GM21526 (cell line): ENCODE results near the gene SLC66A2.

ENCODE experiments used
- ATAC-seq: cut with Tn5 transposase; IDR thresholded peaks from one replicate; pipeline ENCODE4 v1.9.1; 2021; ENCODE audit warnings: moderate library complexity; ENCODE audit not compliant: unreplicated experiment, low FRiP score

Gene SLC66A2

DNA sequence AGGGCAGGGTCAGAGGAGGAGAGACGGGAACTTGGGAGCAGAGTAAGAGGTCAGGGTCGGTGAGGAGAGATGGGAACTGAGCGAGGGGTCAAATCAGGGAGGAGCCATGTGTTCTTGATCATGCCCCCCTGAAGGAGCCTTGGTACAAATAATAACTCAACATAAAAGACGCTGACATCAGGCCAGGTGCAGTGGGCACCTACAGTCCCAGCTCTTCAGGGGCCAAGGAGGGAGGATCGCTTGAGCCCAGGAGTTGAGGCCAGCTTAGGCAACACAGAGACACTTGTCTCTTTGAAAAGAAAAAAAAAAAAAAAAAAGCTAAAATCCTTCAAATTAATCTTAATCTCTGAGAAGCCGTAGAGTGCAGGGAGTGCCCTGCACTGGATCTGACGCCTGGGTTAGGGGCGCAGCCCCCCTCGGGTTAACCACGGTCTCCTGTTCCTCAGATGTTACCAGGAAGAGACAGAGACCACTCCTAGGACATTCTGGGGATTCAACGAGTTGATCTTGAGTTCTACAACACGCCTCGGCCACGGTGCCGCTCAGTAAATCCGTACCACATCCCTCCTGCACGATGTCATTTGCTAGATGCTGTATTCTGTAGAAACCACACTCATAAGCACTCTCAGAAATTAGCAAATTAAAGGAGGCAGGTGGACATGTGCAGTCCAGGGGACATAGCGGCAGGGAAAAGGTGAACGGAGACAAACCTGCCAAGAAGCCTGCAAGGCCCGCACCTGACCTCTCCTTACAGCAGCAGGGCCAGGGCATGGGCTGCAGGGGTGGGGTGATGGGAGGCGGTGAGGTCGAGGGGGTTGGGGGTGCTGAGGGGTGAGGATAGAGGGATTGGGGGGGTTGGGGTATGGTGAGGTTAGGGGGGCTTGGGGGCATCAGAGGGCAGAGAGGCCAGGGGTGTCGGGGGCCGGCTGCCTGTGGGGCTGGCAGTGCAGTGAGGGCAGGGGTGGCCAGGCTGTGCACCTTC, 29.2 kb downstream of the SLC66A2 start:
- no peak for ATAC-seq

DNA sequence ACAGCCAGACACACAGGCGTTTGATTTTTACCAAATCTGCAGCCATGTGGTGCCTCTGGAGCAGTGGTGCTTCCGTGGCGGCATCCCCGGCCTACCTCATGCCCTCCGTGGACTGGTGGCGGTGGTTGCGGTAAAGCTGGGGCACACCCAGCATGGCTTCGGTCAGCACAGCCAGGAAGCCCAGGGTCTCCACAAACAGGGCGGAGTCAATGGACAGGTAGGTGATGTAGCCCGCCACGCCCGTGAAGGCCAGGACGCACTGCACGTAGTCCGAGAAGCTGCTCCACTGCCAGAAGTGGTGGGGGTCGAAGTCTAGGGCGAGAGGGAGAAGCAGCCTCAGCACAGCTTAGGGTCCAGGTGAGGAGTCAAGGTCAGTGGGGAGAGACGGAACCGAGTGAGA, 32.4 kb downstream of the SLC66A2 start:
- ATAC-seq = no peak

DNA sequence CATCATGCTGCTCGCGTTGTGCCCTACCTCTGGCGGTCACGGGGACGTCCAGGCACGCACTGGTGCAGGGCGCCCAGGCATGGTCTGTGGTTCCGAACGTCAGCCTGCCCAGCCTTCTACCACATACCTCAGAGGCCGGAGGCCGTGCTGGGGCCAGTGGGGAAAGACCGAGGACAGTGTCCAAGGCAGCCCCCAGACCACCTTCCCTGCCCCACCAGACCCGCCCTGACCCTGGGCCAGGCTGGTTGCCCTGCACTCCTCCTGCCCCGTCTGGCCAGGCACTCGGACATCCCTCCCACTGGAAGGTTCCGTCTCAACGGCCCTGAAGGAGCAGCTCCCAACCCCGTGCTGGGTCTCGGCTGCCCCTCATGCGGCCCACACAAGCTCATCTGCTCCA, 32.8 kb downstream of the SLC66A2 start:
- ATAC-seq = no peak

DNA sequence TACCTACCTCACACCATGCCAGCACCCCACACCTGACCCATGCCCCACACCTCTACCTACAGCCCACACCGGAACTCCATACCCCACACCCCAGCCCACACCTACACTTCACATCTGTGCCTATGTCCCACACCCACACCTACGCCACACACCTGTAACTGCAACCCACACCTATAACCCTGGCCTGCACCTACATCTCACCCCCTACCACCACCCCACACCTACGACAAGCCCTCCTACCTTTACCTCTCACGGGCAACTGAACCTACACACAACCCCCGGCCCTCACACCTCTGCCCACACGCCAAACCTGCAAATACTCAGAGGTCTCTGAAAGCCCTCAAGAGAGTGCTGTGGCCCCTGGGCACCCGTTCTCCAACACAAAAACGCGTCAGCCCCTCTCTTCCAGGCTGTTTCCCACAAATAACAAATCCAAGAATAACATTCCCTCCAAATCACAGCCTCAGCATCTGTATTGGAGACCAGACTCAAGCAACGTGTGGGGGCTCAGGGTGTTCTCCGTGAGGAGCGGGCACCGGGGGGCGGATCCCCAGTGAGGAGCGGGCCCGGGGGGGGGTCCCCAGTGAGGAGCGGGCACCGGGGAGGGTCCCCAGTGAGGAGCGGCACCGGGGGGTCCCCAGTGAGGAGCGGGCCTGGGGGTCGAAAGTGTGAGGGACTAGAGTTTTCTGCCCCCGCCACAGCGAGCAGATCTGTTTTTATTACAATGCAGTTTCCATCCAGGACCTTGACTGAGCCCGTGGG, 33.4 kb downstream of the SLC66A2 start:
- ATAC-seq = no peak

DNA sequence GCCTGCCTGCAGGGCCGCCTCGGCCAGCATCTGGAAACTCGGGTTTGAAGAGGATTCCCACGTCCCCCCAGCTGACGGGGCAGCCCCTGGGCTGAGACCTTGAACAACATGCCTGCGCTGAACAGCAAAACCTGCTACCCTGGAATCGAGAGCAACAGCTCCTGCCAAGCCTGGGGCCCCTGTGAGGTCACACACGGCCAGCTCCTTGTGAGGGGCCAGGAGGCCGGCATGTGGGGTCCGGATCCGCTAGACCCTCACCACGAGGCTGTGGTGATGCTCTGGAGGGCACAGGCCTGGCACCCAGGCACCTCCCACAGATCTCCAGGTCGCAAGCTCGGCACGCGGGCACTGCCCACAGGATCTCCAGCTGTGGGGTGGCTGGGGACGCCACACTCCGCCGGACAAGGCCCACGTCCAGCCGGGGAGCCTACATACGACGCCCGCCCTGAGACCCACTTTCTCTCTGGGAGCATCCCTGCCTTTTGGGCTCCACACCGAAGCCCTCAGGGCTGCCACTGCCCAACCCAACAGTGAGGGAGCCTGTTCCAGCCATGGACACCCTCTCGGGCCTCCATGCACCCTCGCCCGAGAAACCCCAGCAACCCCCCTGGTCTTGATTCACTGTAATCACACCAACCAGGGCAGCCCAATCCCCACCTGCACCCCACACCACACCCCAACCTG, 34.1 kb downstream of the SLC66A2 start:
- ATAC-seq = no peak

DNA sequence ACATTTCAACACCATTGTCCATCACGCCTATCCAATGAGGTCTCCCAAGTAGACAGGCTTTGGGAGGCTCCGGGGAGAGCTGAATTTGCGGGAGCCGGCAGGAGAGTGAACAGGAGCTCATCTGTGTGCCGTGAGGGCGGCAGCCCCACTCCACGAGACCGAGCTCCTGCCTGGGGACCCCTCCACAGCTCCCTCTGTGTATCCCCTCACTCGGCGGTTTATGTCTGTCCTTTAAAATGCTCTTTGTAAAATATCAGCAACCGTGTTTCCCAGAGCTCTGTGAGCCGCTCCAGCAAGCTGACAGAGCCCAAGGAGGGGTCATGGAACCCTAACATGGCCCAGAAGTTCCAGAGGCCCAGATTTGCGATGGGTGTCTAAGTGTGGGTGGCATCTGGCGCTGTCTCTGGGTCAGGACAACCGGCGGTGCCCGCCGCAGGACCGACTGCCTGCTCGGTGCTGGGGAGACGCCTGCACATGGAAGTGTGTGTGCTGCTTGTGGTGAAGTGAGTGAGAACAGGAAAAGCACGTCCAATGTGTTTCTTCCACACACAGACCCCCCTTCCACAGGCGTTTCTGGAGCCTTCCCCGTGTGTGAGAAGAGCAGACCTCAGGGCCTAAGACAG, 34.8 kb downstream of the SLC66A2 start:
- no peak for ATAC-seq

DNA sequence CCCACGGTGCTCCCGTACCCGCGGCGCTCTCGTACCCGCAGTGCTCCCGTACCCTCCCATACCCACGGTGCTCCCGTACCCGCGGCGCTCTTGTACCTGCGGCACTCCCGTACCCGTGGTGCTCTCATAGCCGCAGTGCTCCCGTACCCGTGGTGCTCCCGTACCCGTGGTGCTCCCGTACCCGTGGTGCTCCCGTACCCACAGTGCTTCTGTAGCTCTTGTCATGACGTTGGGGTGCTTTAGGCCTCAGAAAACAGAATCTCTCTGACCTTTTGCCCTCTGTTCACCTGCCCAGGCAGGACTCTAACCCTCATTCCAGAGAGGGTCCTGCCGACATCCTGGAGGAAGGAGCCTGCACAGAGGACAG, 35.3 kb downstream of the SLC66A2 start:
- ATAC-seq = no peak

DNA sequence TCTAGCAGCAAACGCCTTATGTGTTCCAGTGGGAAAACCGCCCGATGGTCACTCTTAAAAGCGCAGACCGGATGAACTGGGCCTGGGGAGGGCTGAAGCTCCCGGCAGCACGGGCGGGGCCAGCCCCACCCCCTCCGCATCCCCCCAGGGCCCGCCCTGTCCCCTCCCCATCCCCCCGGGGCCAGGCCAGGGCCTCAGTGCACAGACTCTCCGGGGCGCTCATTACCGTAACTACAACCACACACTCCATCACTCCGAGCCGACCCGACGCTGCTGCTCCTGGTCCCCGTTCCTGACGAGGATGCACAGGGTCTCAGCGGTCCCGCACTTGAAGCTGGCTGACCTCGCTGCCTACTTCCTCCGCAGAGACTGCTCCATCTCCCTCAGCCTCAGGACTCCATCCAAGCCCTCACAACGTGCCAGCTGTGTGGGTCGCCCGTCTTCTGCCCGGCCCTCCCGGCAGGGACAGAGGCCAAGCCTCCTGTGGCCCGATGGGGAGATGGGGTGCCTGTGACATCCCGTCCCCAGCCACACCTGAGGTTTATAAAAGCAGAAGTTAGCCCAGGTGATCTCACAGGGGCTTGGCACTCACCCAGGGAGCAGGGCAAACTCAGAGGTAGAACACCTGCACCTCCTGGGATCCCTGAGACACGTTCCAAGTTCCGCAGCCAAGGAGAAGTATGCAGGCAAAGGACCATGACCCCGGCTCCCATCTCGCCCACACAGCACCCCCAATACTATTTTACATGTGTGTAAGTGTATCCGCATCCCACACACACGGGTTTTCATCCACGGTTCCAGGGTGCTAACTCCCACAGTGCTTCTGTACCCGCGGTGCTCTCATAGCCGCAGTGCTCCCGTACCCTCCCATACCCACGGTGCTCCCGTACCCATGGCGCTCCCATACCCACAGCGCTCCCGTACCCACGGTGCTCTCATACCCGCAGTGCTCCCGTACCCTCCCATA, 36.0 kb downstream of the SLC66A2 start:
- no peak for ATAC-seq

DNA sequence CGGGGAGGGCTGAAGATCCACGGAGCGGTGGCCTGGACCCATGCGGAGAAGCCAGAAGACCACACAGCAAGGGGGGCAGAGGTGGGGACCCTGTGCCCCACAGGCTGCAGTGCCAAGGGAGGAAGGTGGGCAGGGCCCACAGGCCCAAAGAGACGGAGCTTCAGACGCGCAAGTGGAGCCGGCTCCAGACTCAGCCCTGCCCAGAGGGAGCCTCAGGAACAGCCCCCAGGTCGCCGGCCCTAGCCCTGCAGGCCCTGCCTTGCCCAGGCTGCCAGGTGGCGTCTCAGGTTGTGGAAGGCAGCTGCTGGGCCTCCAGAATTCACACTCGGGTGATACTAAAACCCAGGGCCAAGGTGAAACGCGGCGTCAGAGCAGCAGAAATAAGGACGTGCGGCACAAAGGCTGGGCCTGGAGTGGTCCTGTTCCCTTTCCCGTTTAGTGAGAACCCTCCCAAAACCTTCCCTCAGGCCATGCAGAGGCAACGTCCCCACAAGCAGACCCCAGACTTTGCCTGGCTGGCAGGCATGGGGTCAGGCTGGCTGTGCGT, 36.8 kb downstream of the SLC66A2 start:
- no peak for ATAC-seq

DNA sequence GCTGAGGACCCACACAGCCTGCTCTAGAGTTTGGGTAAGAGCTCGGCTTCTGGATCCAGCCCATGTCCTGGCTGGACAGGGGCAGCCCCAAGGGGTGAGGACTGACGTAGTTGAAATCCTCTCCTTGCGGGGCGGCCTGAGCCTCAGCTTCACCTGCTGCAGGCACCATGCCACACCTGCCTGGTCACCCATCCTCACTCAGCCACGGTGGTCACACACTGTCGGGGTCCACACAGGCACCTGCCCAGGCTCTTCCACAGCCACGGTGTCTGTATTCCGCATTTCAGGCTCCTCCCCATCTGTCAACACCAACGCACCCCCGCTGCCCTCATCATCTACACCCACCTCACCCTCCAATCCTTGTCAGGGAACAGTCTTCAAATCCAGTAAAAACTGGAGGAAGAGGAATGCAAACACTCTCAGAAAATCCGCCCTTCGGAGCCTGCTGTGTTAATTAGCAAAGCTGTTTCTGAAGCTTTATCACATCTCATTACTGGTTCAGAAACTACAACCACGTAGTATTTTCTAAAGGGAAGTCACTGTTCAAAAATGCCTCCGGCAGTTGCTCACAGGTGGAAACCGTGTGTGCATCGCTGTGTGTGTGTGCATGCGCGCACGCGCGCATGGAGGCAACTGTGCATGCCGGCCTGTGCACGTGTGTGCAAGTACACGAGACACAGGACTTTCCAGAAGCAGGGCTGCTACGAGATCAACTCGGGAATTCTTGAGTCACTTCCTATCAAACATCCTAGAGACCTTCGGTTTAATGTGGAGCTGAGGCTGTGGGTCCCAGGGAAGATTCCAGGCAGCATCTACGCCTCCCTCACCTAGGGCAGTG, 38.2 kb downstream of the SLC66A2 start:
- no peak for ATAC-seq

DNA sequence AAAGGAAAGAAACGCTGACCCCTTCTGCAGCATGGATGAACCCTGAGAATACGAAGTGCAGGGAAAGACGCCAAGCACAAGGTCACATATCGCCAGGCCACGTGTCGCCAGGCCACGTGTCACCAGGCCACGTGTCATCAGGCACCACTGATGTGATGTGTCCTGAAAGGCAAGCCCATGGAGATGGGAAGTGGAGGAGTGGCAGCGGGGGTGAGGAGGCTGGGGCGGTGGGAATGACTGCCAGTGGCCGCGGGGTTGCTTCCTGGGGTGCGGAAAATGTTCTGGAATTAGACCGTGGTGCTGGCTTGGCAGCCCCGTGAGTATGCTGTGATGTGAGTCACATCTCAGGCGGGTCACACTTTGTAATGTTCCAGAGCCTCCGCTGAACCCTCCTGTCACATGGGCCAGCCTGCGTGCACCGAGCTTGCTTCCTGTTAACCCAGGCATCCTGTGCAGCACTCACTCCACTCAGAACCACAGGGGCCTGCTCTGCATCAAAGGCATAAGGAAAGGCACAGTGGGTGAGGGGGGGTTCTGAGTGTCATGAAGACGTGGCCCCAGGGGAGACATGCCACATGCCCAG, 39.0 kb downstream of the SLC66A2 start:
- ATAC-seq = no peak

DNA sequence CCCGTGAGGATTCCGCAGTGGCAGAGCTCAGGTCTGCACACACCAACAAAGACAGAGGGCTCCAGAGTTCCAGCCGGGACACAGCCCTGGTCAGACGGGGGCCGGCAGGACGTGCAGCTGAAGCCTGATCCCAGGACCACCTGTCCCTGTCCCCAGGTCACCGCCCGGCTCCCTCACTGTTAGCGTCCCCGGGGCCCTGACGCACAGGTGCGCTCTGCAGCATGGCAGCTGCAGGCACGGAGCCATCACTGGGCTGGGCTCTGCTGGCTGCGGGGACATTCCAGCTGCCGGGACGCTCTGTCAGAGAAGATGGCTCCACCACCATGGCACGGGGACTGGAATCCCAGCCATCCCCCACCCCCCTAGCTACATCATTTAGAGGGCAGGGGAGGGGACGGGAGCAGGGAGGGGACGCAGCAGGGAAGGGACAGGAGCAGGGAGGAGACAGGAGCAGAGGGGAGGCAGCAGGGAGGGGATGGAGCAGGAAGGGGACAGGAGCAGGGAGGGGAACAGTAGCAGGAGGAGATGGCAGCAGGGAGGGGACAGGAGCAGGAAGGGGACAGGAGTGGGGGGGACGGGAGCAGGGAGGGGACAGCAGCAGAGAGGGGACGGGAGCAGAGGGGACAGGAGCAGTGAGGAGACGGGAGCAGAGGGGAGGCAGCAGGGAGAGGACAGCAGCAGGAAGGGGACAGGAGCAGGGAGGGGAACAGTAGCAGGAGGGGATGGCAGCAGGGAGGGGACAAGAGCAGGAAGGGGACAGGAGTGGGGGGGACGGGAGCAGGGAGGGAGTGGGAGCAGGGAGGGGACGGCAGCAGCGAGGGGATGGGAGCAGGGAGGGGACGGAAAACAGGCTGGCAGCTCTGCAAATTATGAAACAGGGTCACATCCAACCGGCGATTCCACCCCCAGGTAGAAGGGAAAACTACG, 39.8 kb downstream of the SLC66A2 start:
- no peak for ATAC-seq

DNA sequence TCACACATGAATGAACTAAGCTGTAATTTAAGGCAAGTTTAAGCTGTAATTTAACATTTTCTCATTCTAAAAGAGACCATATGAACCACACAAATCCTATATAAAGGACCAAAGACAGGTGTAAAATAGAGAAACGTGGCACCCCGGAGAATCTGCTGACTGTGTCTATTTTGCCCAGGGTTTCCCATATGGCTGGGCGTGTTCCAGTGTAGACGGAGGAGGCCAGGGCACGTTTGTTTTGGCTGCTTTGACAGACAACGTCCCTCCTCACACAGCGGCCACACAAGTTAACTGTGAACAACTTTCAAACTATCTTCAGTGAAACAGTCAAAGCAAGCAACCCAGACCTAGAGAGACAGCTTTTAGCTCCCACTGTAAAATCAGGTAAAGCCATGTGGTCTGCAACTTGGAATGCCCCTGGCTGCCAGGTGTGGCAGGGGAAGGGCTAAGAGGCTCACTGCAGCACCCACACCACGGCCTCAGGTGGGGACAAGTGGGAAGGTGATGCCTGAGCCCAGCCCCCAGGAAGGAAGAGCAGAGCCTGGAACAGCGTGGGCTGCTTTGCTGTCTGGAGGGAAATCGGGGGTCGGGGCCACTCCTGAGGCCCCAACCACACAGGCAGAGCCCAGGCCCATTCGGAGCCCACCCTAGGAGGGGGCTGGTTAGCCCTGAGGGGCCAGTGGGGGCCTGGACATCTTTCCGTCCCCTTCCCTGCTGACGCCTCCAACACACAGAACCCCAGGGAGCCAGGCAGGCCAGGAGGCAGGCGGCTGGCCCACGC, 40.7 kb downstream of the SLC66A2 start:
- ATAC-seq = no peak

DNA sequence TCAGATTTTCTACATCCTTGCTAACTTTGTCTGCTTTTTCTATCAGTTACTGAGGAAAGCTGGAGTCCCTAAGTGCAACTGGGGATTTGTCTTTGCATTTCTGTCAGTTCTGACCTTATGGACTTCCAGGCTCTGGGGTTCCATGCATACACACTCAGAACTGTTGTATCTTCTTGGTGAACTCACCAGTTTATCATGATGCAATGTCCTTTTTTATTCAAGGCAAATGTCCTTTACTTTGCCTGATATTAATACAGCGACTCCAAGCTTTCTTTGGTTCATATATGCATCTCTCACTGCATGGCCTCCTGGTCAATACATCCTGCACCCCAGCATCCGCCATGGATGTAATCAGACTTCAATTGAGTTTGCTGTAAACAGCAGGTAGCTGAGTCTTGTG, 44.7 kb downstream of the SLC66A2 start:
- no peak for ATAC-seq

DNA sequence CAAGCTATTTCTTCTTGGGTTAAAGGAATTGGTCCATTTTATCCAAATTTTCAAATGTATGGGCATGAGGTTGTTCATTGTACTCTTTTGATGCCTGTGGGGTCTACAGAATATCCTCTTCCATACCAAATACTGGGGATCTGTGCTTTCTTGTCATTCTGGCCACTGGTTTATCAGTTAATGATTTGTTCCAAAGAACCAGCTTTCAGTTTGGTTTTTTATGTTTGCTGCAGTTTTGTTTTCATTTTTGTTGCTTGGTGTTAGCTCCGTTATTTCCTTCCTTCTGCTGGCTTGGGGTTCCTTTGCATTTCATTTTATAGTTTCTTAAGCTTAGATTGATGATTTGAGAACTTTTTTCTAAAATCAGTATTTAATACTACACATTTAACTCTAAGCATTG, 45.5 kb downstream of the SLC66A2 start:
- no peak for ATAC-seq

DNA sequence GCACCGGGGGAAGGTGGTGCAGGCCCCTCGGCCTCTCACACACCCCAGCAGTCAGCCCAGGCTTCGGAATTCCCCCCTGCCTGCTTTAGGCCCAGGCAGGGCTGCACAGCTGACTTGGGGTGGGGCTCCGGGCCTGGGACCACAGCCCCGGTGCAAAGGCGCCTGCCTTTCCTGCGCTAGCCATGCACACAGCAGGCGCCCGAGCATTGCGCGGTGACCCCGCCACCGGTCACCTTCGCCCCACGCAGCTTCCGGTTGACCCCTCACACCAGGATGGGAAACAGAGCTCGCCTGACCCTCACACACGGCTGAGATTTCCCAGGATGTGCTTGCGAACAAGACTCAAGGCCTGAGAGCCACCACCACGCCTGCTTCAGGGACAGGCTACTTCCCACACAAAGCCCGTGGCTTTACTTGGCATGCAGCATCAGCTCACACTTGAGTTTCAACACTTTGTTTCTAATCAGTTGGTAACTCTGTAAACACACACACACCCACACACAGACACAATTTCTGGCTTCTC, 46.0 kb downstream of the SLC66A2 start:
- ATAC-seq = no peak
